IPS-15b (cell line): ENCODE data around the gene S100A12.

Experiments
- H3K27me3 ChIP-seq: one replicate; pipeline ENCODE4 v1.6.1; 2013; ENCODE audit warnings: low read length; ENCODE audit not compliant: control insufficient read depth, insufficient read depth
- H3K36me3 ChIP-seq: one replicate; pipeline ENCODE4 v1.6.1; 2013; ENCODE audit warnings: low read length; ENCODE audit not compliant: control insufficient read depth, insufficient read depth
- H3K4me1 ChIP-seq: one replicate; pipeline ENCODE4 v1.6.1; 2013; ENCODE audit warnings: mild to moderate bottlenecking, low read length; ENCODE audit not compliant: control insufficient read depth, insufficient read depth
- H3K4me3 ChIP-seq: one replicate; pipeline ENCODE4 v1.5.1; 2013; ENCODE audit warnings: low read depth, low read length
- H3K9ac ChIP-seq: one replicate; pipeline ENCODE4 v1.6.1; 2013; ENCODE audit warnings: low read depth, mild to moderate bottlenecking, low read length
- H3K9me3 ChIP-seq: one replicate; pipeline ENCODE4 v1.6.1; 2013; ENCODE audit warnings: mild to moderate bottlenecking, low read length; ENCODE audit not compliant: control insufficient read depth, insufficient read depth

S100A12 gene

GRCh38 chr1:153394391-153394790 is 19.0 kb upstream of the S100A12 start:
- no peaks in the 10 kb centered on the region for H3K4me1 ChIP-seq
- H3K27me3 ChIP-seq, result no peaks in the 10 kb centered on the region
- no peak overlapping the region for H3K9ac ChIP-seq
- no peaks in the 10 kb centered on the region for H3K9me3 ChIP-seq
- no peaks in the 10 kb centered on the region for H3K36me3 ChIP-seq
- no peak overlapping the region for H3K4me3 ChIP-seq

GRCh38 chr1:153393926-153394325 is 18.5 kb upstream of the S100A12 start:
- H3K9ac ChIP-seq, result no peak overlapping the region
- H3K27me3 ChIP-seq, result no peaks in the 10 kb centered on the region
- H3K4me3 ChIP-seq, result no peak overlapping the region
- H3K9me3 ChIP-seq, result no peaks in the 10 kb centered on the region
- no peaks in the 10 kb centered on the region for H3K4me1 ChIP-seq
- no peaks in the 10 kb centered on the region for H3K36me3 ChIP-seq

GRCh38 chr1:153392822-153393221 is 17.4 kb upstream of the S100A12 start:
- Histone ChIP-seq H3K36me3 (no peaks in the 10 kb centered on the region), H3K27me3 (peaks cover under 1% of the 10 kb centered on the region), H3K4me1 (no peaks in the 10 kb centered on the region), H3K4me3 (no peak overlapping the region), H3K9me3 (no peaks in the 10 kb centered on the region), H3K9ac (no peak overlapping the region)

GRCh38 chr1:153392258-153392657 is 16.8 kb upstream of the S100A12 start:
- Histone ChIP-seq H3K4me3 (no peak overlapping the region), H3K27me3 (peaks cover 2% of the 10 kb centered on the region), H3K9ac (no peak overlapping the region), H3K9me3 (no peaks in the 10 kb centered on the region), H3K36me3 (no peaks in the 10 kb centered on the region), H3K4me1 (no peaks in the 10 kb centered on the region)

- Histone ChIP-seq H3K36me3 (no peaks in the 10 kb centered on the region), H3K4me3 (no peak within 1 kb of the TSS), H3K9ac (no peak within 1 kb of the TSS), H3K9me3 (no peaks in the 10 kb centered on the region), H3K27me3 (peaks cover 2% of the 10 kb centered on the region), H3K4me1 (no peaks in the 10 kb centered on the region)
These were observed 15.7 kb upstream of the S100A12 start, which contains the start of gene S100A8 for GRCh38 chr1:153390938-153391710. Gene S100A8 (minus strand): TSS chr1:153391073. CDS start chr1:153390535, 538 bp downstream.

- no peaks in the 10 kb centered on the region for H3K36me3 ChIP-seq
- no peak overlapping the region for H3K4me3 ChIP-seq
- no peaks in the 10 kb centered on the region for H3K9me3 ChIP-seq
- H3K4me1 ChIP-seq, result no peaks in the 10 kb centered on the region
- H3K27me3 ChIP-seq, result peaks cover 2% of the 10 kb centered on the region
- H3K9ac ChIP-seq, result no peak overlapping the region
These were observed 14.8 kb upstream of the S100A12 start for GRCh38 chr1:153389973-153390879.

- Histone ChIP-seq H3K9ac (no peak overlapping the region), H3K27me3 (peaks cover 2% of the 10 kb centered on the region), H3K4me3 (no peak overlapping the region), H3K4me1 (no peaks in the 10 kb centered on the region), H3K9me3 (no peaks in the 10 kb centered on the region), H3K36me3 (no peaks in the 10 kb centered on the region)
These were observed 14.0 kb upstream of the S100A12 start for GRCh38 chr1:153389401-153389800.

- no peak overlapping the region for H3K9ac ChIP-seq
- H3K27me3 ChIP-seq, result peaks cover 2% of the 10 kb centered on the region
- no peak overlapping the region for H3K4me3 ChIP-seq
- H3K4me1 ChIP-seq, result no peaks in the 10 kb centered on the region
- H3K36me3 ChIP-seq, result no peaks in the 10 kb centered on the region
- no peaks in the 10 kb centered on the region for H3K9me3 ChIP-seq
These were observed 12.4 kb upstream of the S100A12 start for GRCh38 chr1:153387785-153388184.

GRCh38 chr1:153387001-153387400 is 11.6 kb upstream of the S100A12 start:
- Histone ChIP-seq H3K27me3 (peaks cover 2% of the 10 kb centered on the region), H3K36me3 (no peaks in the 10 kb centered on the region), H3K9ac (no peak overlapping the region), H3K4me1 (no peaks in the 10 kb centered on the region), H3K9me3 (no peaks in the 10 kb centered on the region), H3K4me3 (no peak overlapping the region)

GRCh38 chr1:153386500-153386901 is 11.1 kb upstream of the S100A12 start:
- H3K36me3 ChIP-seq, result no peaks in the 10 kb centered on the region
- no peak overlapping the region for H3K4me3 ChIP-seq
- peaks cover 2% of the 10 kb centered on the region for H3K27me3 ChIP-seq
- no peak overlapping the region for H3K9ac ChIP-seq
- no peaks in the 10 kb centered on the region for H3K4me1 ChIP-seq
- H3K9me3 ChIP-seq, result no peaks in the 10 kb centered on the region

GRCh38 chr1:153384958-153385580 is 9.6 kb upstream of the S100A12 start:
- Histone ChIP-seq H3K9ac (no peak overlapping the region), H3K4me1 (no peaks in the 10 kb centered on the region), H3K9me3 (no peaks in the 10 kb centered on the region)

More at GRCh38 chr1:153384958-153385580, 9.6 kb upstream of the S100A12 start:
- Histone ChIP-seq H3K36me3 (no peaks in the 10 kb centered on the region), H3K27me3 (peaks cover 2% of the 10 kb centered on the region), H3K4me3 (no peak overlapping the region)
